Spleen (tissue), 11 donors: ENCODE measurements around the gene IGF2R. TPM values are rescaled to one million over a fixed set of nuclear protein-coding genes. Genes with fewer than 3 reads are reported as not detected.

Source experiments
- DNase-seq: peaks from one replicate; pipeline ENCODE4 v3.0.0-alpha.2; 2020
- H3K27ac ChIP-seq, 8 donors: fragments of 200-600 bp; sonication (generic) in 7 of 8; 1 replicate in 4 of 8; 2 replicates in 4 of 8; pipeline versions ENCODE4 v1.5.0 to v1.8.0; 2016 to 2021; ENCODE audit warnings: inconsistent platforms in 4 of 8, mild to moderate bottlenecking in 4 of 8, moderate library complexity in 1 of 8
- H3K27me3 ChIP-seq, 7 donors: fragments of 200-600 bp; sonication (generic) in 6 of 7; replicated peaks in 1 of 7; 1 replicate in 4 of 7; 2 replicates in 3 of 7; pipeline versions ENCODE4 v1.5.0 to v1.8.0; 2016 to 2021; ENCODE audit warnings: inconsistent platforms in 3 of 7, mild to moderate bottlenecking in 1 of 7
- H3K36me3 ChIP-seq, 6 donors: fragments of 200-600 bp; sonication (generic) in 5 of 6; 1 replicate in 4 of 6; 2 replicates in 2 of 6; pipeline versions ENCODE4 v1.5.0 to v1.8.0; 2016 to 2021; ENCODE audit warnings: inconsistent platforms in 2 of 6
- H3K4me1 ChIP-seq, 6 donors: fragments of 200-600 bp; sonication (generic) in 5 of 6; 1 replicate in 3 of 6; 2 replicates in 3 of 6; pipeline versions ENCODE4 v1.5.0 to v1.8.0; 2016 to 2021; ENCODE audit warnings: inconsistent platforms in 3 of 6
- H3K4me3 ChIP-seq, 8 donors: fragments of 200-600 bp; sonication (generic) in 7 of 8; 1 replicate in 4 of 8; 2 replicates in 4 of 8; pipeline versions ENCODE4 v1.5.0 to v1.8.0; 2016 to 2021; ENCODE audit warnings: inconsistent platforms in 4 of 8, mild to moderate bottlenecking in 4 of 8, moderate library complexity in 2 of 8
- H3K9me3 ChIP-seq, 8 donors: fragments of 200-600 bp; sonication (generic) in 7 of 8; 1 replicate in 4 of 8; 2 replicates in 4 of 8; pipeline versions ENCODE4 v1.5.0 to v1.8.0; 2016 to 2021; ENCODE audit warnings: inconsistent platforms in 4 of 8
- POLR2A ChIP-seq, 3 donors: fragments of 450-650 bp; IDR thresholded peaks; one replicate each; pipeline ENCODE4 v1.5.1; 2017; ENCODE audit warnings: antibody characterized with exemption in 3 of 3, mild to moderate bottlenecking in 1 of 3
- POLR2AphosphoS5 ChIP-seq, 3 donors: sonication (generic); formaldehyde crosslinking; IDR thresholded peaks; one replicate each; pipeline ENCODE4 v1.5.1; 2017; ENCODE audit warnings: antibody characterized with exemption in 3 of 3
- WGBS, 5 donors: extraction: QIAGEN DNeasy Blood & Tissue Kit in 3 of 5; methylation state at CpG; one replicate each; pipeline versions ENCODE4 v1.1.5 to v1.1.7; 2013 to 2018; 5-methylcytosine and 5-hydroxymethylcytosine counted together
- intact Hi-C: fragments of 100-400 bp; cut with DNase I; formaldehyde crosslinking; loops from one replicate; pipeline ENCODE4 v1.15.0; 2023; ENCODE audit warnings: low total_unique reads
- polyA plus RNA-seq, 3 donors: library from polyadenylated mRNA; stranded (reverse); fragments of 200-250 nt; gene quantifications; one replicate each; pipeline ENCODE4 v1.2.1, GENCODE V29; 2013
- total RNA-seq, 7 donors: library from RNA; depleted of rRNA in 3 of 7; stranded (reverse); fragments of >200 nt in 3 of 7; fragmentation: NEBNext Ultra II Directional in 4 of 7; extraction: Animal tissue kit (Norgen Biotek cat#: 25700) in 4 of 7; gene quantifications; one replicate each; pipeline versions ENCODE4 v1.1.0 to v1.2.1, GENCODE V29; 2016 to 2021
- TF ChIP-seq, protein P1 (sequence below), 11 experiments: fragments of 200-600 bp in 7 of 11; fragments of 450-650 bp in 4 of 11; sonication (generic) in 4 of 11; IDR thresholded peaks in 8 of 11; conservative IDR thresholded peaks in 3 of 11; 1 replicate in 7 of 11; 2 replicates in 4 of 11; pipeline versions ENCODE4 v1.4.0 to v1.8.0; 2016 to 2021; ENCODE audit warnings: antibody characterized with exemption in 11 of 11, inconsistent platforms in 4 of 11, mild to moderate bottlenecking in 1 of 11
- donor health status: healthy with polysubstance abuse.
- donor health status: DM: no; HTN: no; CAD: no; lungs with moderate emphysema.
- donor health status: DM: no; HTN: no; CAD: no.
- donor health status: Bipolar disorder and iron deficiency.
- donor health status: healthy.
- donor health status: DM: no; HTN: no; CAD: no.
- donor health status: DM: yes; HTN: yes; CAD: no.

Gene IGF2R
- total and polyA plus RNA-seq, 10 donors = 6.9 to 193 (median 159) TPM

DNA sequence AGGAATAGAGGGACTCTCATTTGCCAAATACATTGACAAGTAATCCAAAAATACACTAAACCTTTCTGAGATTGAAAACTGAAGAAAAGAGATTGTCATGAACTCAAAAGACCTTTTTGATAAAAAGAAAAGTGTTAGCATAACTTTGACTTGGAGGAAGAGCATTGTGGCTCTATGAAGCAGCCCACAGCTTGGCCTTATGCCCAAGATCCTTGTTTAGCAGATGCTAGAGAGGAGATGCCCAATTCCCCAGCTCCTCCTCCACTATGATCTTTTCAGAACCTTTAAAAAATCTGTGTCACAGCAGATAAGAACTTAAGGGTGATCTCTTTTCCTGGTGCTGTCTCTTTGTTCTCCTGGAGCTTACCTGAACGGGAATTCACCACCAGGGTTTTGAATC lies 35.8 kb upstream of the IGF2R start:
- no peak for TF ChIP-seq POLR2AphosphoS5 (IDR thresholded peaks at IDR 0.05)
- TF ChIP-seq, protein P1, sequence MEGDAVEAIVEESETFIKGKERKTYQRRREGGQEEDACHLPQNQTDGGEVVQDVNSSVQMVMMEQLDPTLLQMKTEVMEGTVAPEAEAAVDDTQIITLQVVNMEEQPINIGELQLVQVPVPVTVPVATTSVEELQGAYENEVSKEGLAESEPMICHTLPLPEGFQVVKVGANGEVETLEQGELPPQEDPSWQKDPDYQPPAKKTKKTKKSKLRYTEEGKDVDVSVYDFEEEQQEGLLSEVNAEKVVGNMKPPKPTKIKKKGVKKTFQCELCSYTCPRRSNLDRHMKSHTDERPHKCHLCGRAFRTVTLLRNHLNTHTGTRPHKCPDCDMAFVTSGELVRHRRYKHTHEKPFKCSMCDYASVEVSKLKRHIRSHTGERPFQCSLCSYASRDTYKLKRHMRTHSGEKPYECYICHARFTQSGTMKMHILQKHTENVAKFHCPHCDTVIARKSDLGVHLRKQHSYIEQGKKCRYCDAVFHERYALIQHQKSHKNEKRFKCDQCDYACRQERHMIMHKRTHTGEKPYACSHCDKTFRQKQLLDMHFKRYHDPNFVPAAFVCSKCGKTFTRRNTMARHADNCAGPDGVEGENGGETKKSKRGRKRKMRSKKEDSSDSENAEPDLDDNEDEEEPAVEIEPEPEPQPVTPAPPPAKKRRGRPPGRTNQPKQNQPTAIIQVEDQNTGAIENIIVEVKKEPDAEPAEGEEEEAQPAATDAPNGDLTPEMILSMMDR (IDR thresholded peaks at IDR 0.05 in 8 of 11, conservative IDR thresholded peaks at IDR 0.05 in 3 of 11) = no peak
- TF ChIP-seq POLR2A (IDR thresholded peaks at IDR 0.05) = no peak

GRCh38 chr6:159934181-159934580 lies 34.7 kb upstream of the IGF2R start:
- no peak overlapping the region for H3K27ac ChIP-seq
- no peak for DNase-seq
- H3K36me3 ChIP-seq = no peaks in the 10 kb centered on the region
- peaks cover 0 to 5% (median 0%) of the 10 kb centered on the region in 8 donors for H3K9me3 ChIP-seq
- TF ChIP-seq POLR2A (IDR thresholded peaks at IDR 0.05) (no peak), POLR2AphosphoS5 (IDR thresholded peaks at IDR 0.05) (no peak)
- TF ChIP-seq, protein P1 (IDR thresholded peaks at IDR 0.05 in 8 of 11, conservative IDR thresholded peaks at IDR 0.05 in 3 of 11) = no peak
- H3K4me1 ChIP-seq = peaks cover 0 to 21% (median 9%) of the 10 kb centered on the region in 6 donors
- H3K27me3 ChIP-seq = no peaks in the 10 kb centered on the region
- intact Hi-C loops = no loop called here
- 90 to 96% (median 94%) methylated on average over 4 of the region's 4 CpGs for WGBS, 5 donors
- H3K4me3 ChIP-seq = no peak overlapping the region

More for the DNA sequence above, 35.8 kb upstream of the IGF2R start:
- intact Hi-C loops = no loop called here
- H3K27ac ChIP-seq = no peak overlapping the region
- no peaks in the 10 kb centered on the region for H3K27me3 ChIP-seq
- no peaks in the 10 kb centered on the region for H3K36me3 ChIP-seq
- peaks cover 0 to 21% (median 9%) of the 10 kb centered on the region in 6 donors for H3K4me1 ChIP-seq
- peaks cover 0 to 5% (median 0%) of the 10 kb centered on the region in 8 donors for H3K9me3 ChIP-seq
- 83 to 100% (median 88%) methylated on average over 1 of the region's 1 CpG for WGBS, 5 donors
- DNase-seq = no peak
- H3K4me3 ChIP-seq = no peak overlapping the region

GRCh38 chr6:159935065-159935464 lies 33.8 kb upstream of the IGF2R start:
- TF ChIP-seq, protein P1 (IDR thresholded peaks at IDR 0.05 in 8 of 11, conservative IDR thresholded peaks at IDR 0.05 in 3 of 11) = no peak
- Histone ChIP-seq H3K27me3 (no peaks in the 10 kb centered on the region), H3K36me3 (no peaks in the 10 kb centered on the region), H3K4me1 (peaks cover 0 to 13% (median 5%) of the 10 kb centered on the region in 6 donors), H3K4me3 (no peak overlapping the region), H3K9me3 (peaks cover 0 to 5% (median 0%) of the 10 kb centered on the region in 8 donors), H3K27ac (no peak overlapping the region)
- 88 to 96% (median 92%) methylated on average over 2 of the region's 2 CpGs for WGBS, 5 donors
- no peak for DNase-seq
- intact Hi-C loops = no loop called here

DNA sequence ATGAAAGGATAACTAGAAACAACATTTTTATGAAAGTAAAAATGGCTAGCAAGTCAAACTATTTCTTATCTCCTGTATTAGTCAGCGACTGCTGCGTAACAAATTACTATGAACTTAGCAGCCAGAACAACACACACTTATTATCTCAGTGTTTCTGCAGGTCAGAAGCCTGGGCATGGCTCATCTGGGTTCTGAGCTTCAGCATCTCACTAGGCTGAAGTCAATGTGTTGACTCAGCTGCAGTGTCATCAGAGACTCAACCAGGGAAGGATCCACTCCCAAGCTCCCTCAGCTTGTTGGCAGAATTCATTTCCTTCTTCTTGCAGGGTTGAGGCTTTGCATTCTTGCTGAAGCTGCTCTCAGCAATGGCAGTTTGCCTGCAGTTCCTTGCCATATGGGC lies 33.2 kb upstream of the IGF2R start:
- H3K36me3 ChIP-seq = no peaks in the 10 kb centered on the region
- no peak for DNase-seq
- TF ChIP-seq POLR2AphosphoS5 (IDR thresholded peaks at IDR 0.05) (no peak), POLR2A (IDR thresholded peaks at IDR 0.05) (no peak)
- TF ChIP-seq, protein P1 (IDR thresholded peaks at IDR 0.05 in 8 of 11, conservative IDR thresholded peaks at IDR 0.05 in 3 of 11) = no peak
- 96 to 100% (median 97%) methylated on average over 2 of the region's 2 CpGs for WGBS, 5 donors
- no peak overlapping the region for H3K27ac ChIP-seq
- H3K4me1 ChIP-seq = peaks cover 0 to 8% (median 4%) of the 10 kb centered on the region in 6 donors
- H3K9me3 ChIP-seq = peaks cover 0 to 5% (median 0%) of the 10 kb centered on the region in 8 donors
- no peak overlapping the region for H3K4me3 ChIP-seq
- no peaks in the 10 kb centered on the region for H3K27me3 ChIP-seq
- intact Hi-C loops = no loop called here
